HepG2 (cell line): ENCODE measurements around the gene ALK. TPM values are rescaled to one million over a fixed set of nuclear protein-coding genes. Genes with fewer than 3 reads are reported as not detected.

ENCODE experiments used
- ATAC-seq: fragments of 200-7000 bp; cut with Tn5 transposase; 3 replicates; pipeline ENCODE4 v1.9.1; 2020; ENCODE audit warnings: mild to moderate bottlenecking, moderate library complexity
- BruUV-seq: library from RNA; stranded (reverse); fragments of 400-500 nt; replicated peaks from 2 replicates; lab custom pipeline; 2021; lab: Mats Ljungman, UMichigan
- CTCF ChIA-PET: fragments of 300-600 bp; formaldehyde crosslinking; extraction: SDS; loops from one replicate; lab custom pipeline; 2021; ENCODE audit warnings: low total read pairs, inconsistent platforms, low intra/inter-chr PET ratio; lab: Yijun Ruan, JAX
- POLR2A ChIA-PET: fragments of 350-600 bp; sonication (Branson Sonifier 250); formaldehyde crosslinking; loops from one replicate; lab custom pipeline; 2020; ENCODE audit warnings: antibody characterized with exemption, inconsistent platforms; lab: Yijun Ruan, JAX
- DNase-seq: peaks from one replicate; pipeline ENCODE4 v3.0.0-alpha.2; 2015; ENCODE audit warnings: low spot score
- FAIRE-seq: peaks from 3 replicates; lab custom pipeline; 2011; peaks lifted over from hg19 to GRCh38; lab: Jason Lieb, UNC
- H2AFZ ChIP-seq: one replicate; pipeline ENCODE4 v1.6.1; 2011; ENCODE audit warnings: low read length, inconsistent platforms
- H3K27ac ChIP-seq: fragments of 300-600 bp; 3 replicates; pipeline ENCODE4 v1.8.0; 2011; ENCODE audit warnings: mixed run types, mild to moderate bottlenecking, mixed read lengths, low read length, inconsistent platforms; ENCODE audit not compliant: insufficient read depth; ENCODE audit errors: extremely low read length
- H3K27me3 ChIP-seq, 2 experiments: fragments of 200-600 bp in 1 of 2; 2 replicates in 1 of 2; 3 replicates in 1 of 2; pipeline versions ENCODE4 v1.6.0 to v1.8.0; 2011; ENCODE audit warnings: low read length in 2 of 2, mild to moderate bottlenecking in 2 of 2, moderate library complexity in 2 of 2, inconsistent platforms in 1 of 2; ENCODE audit not compliant: insufficient read depth in 2 of 2, control insufficient read depth in 1 of 2
- H3K36me3 ChIP-seq, 2 experiments: fragments of 200-600 bp in 1 of 2; replicated peaks in 1 of 2; 2 replicates in 1 of 2; 3 replicates in 1 of 2; pipeline versions ENCODE4 v1.5.1 to v1.8.0; 2011; ENCODE audit warnings: low read length in 2 of 2, inconsistent platforms in 1 of 2; ENCODE audit not compliant: insufficient read depth in 2 of 2, control insufficient read depth in 1 of 2
- H3K4me1 ChIP-seq: 2 replicates; pipeline ENCODE4 v1.5.1; 2012; ENCODE audit warnings: low read length, inconsistent platforms; ENCODE audit not compliant: insufficient read depth
- H3K4me2 ChIP-seq: 2 replicates; pipeline ENCODE4 v1.6.0; 2011; ENCODE audit warnings: low read depth, low read length, inconsistent platforms
- H3K4me3 ChIP-seq, 3 experiments: fragments of 200-600 bp in 1 of 3; sonication (generic), shearing (Covaris generic) in 1 of 3; replicated peaks in 1 of 3; 2 replicates each; pipeline ENCODE4 v1.5.1; 2011 to 2016; ENCODE audit warnings: low read length in 3 of 3, inconsistent platforms in 2 of 3, low read depth in 2 of 3, mild to moderate bottlenecking in 2 of 3, control low read depth in 1 of 3, mixed read lengths in 1 of 3; ENCODE audit not compliant: insufficient read depth in 1 of 3
- H3K79me2 ChIP-seq: one replicate; pipeline ENCODE4 v1.6.1; 2011; ENCODE audit warnings: low read length, inconsistent platforms; ENCODE audit not compliant: insufficient read depth
- H3K9ac ChIP-seq: 2 replicates; pipeline ENCODE4 v1.6.0; 2011; ENCODE audit warnings: mild to moderate bottlenecking, low read depth, low read length, inconsistent platforms; ENCODE audit not compliant: insufficient read depth
- H3K9me3 ChIP-seq: 2 replicates; pipeline ENCODE4 v1.5.1; 2012; ENCODE audit warnings: mild to moderate bottlenecking, low read length
- H4K20me1 ChIP-seq: 2 replicates; pipeline ENCODE4 v1.6.0; 2011; ENCODE audit warnings: inconsistent platforms, mild to moderate bottlenecking, low read length, moderate library complexity; ENCODE audit not compliant: insufficient read depth
- EP300 ChIP-seq, 3 experiments: sonication (generic) in 1 of 3; formaldehyde crosslinking in 1 of 3; IDR thresholded peaks; 2 replicates each; pipeline versions ENCODE4 v1.5.1 to v1.6.1; 2011 to 2020; ENCODE audit warnings: low read depth in 2 of 3, low read length in 2 of 3, borderline replicate concordance in 1 of 3, improper control_type of control experiment in 1 of 3, mild to moderate bottlenecking in 1 of 3, missing genetic modification reagents in 1 of 3, moderate library complexity in 1 of 3
- FLYWCH1 ChIP-seq: sonication (generic); formaldehyde crosslinking; IDR thresholded peaks from 2 replicates; pipeline ENCODE4 v1.8.1; 2023; ENCODE audit warnings: mild to moderate bottlenecking, missing genetic modification reagents
- MNT ChIP-seq: fragments of 450-650 bp; IDR thresholded peaks from 2 replicates; pipeline ENCODE4 v1.6.1; 2016
- NAIF1 ChIP-seq: sonication (generic); formaldehyde crosslinking; IDR thresholded peaks from 2 replicates; pipeline ENCODE4 v1.5.0; 2020; ENCODE audit warnings: mild to moderate bottlenecking, missing genetic modification reagents, borderline replicate concordance
- NR0B2 ChIP-seq: sonication (generic); formaldehyde crosslinking; IDR thresholded peaks from 2 replicates; pipeline ENCODE4 v1.4.0; 2020; ENCODE audit warnings: mild to moderate bottlenecking, missing genetic modification reagents
- RXRA ChIP-seq: sonication (generic); formaldehyde crosslinking; IDR thresholded peaks from 2 replicates; pipeline ENCODE4 v1.5.1; 2020; ENCODE audit warnings: missing genetic modification reagents
- ZMYM3 ChIP-seq: sonication (generic); formaldehyde crosslinking; IDR thresholded peaks from 2 replicates; pipeline ENCODE4 v1.5.1; 2020; ENCODE audit warnings: mild to moderate bottlenecking, missing genetic modification reagents
- ZNF20 ChIP-seq: sonication (generic); formaldehyde crosslinking; IDR thresholded peaks from 2 replicates; pipeline ENCODE4 v1.4.0; 2020; ENCODE audit warnings: mild to moderate bottlenecking, moderate library complexity, missing genetic modification reagents
- ZNF484 ChIP-seq: sonication (generic); formaldehyde crosslinking; IDR thresholded peaks from 2 replicates; pipeline ENCODE4 v1.5.1; 2020; ENCODE audit warnings: mild to moderate bottlenecking, low read depth, missing genetic modification reagents, borderline replicate concordance
- ZNF816 ChIP-seq: sonication (generic); formaldehyde crosslinking; IDR thresholded peaks from 2 replicates; pipeline ENCODE4 v1.8.0; 2022; ENCODE audit warnings: missing genetic modification reagents, mild to moderate bottlenecking, borderline replicate concordance
- WGBS: methylation state at CpG from one replicate; pipeline ENCODE4 v1.1.6; 2017; ENCODE audit warnings: low lambda C conversion rate; 5-methylcytosine and 5-hydroxymethylcytosine counted together
- in situ Hi-C: cut with HindIII; loops from 2 replicates; pipeline ENCODE4 v1.10.0; 2017; ENCODE audit warnings: low pct_unique_long_range_greater_than_20kb; ENCODE audit not compliant: extremely low pct_ligation_motif_present
- intact Hi-C: fragments of 100-400 bp; cut with micrococcal nuclease; formaldehyde crosslinking; loops from one replicate; pipeline ENCODE4 v1.10.0; 2022; ENCODE audit not compliant: unreplicated experiment
- polyA plus RNA-seq, 8 experiments: library from polyadenylated mRNA; depleted of rRNA in 3 of 8; stranded (reverse) in 7 of 8; unstranded in 1 of 8; fragments of >200 nt; fragmentation: Illumina TruSeq in 4 of 8; extraction: Trizol in 4 of 8; gene quantifications; 2 replicates each; pipeline versions ENCODE4 v1.2.1 to v1.2.3, GENCODE V29; 2011 to 2016; ENCODE audit warnings: low read depth in 4 of 8, missing spikeins in 1 of 8, mixed read lengths in 1 of 8; ENCODE audit not compliant: insufficient read depth in 1 of 8
- total RNA-seq, 5 experiments: library from RNA; depleted of rRNA; stranded (reverse); fragments of >200 nt; fragmentation: Illumina TruSeq; extraction: Trizol; gene quantifications; 2 replicates each; pipeline ENCODE4 v1.2.3, GENCODE V29; 2016; ENCODE audit warnings: low read depth in 1 of 5

Gene ALK
- total and polyA plus RNA-seq, 2 of the 13 experiments (the other 11 are each of a cell fraction or from before 2014, with no cell fraction given) = not detected

- intact Hi-C loops = no loop called here
- H3K4me1 ChIP-seq = no peaks in the 10 kb centered on the region
- H3K9ac ChIP-seq = no peak overlapping the region
- FAIRE-seq (no peak), ATAC-seq (no peak)
- no peaks in the 10 kb centered on the region for H3K79me2 ChIP-seq
- ChIA-PET POLR2A (no interaction called here), CTCF (no interaction called here)
- no TSS peak for BruUV-seq
- in situ Hi-C loops = no loop called here
- H3K36me3 ChIP-seq = no peaks in the 10 kb centered on the region
- no peaks in the 10 kb centered on the region for H4K20me1 ChIP-seq
- H3K27ac ChIP-seq = no peak overlapping the region
- H2AFZ ChIP-seq = no peak overlapping the region
- TF ChIP-seq FLYWCH1 = no peak
- TF ChIP-seq ZNF816 (CRISPR knock-in tag) = no peak
- TF ChIP-seq, all 625 proteins: peak for 0
- Histone ChIP-seq H3K27me3 (no peaks in the 10 kb centered on the region), H3K4me2 (no peak overlapping the region), H3K4me3 (no peak overlapping the region), H3K9me3 (no peaks in the 10 kb centered on the region)
- WGBS = 71% methylated on average over 4 of the region's 4 CpGs
- DNase-seq = no peak
These were observed 215.8 kb downstream of the ALK start for GRCh38 chr2:29705616-29706015.

- Histone ChIP-seq H3K9ac (no peak overlapping the region), H3K4me2 (no peak overlapping the region), H3K79me2 (no peaks in the 10 kb centered on the region), H3K4me3 (no peak overlapping the region), H3K9me3 (no peaks in the 10 kb centered on the region), H2AFZ (no peak overlapping the region), H3K4me1 (no peaks in the 10 kb centered on the region), H4K20me1 (no peaks in the 10 kb centered on the region), H3K27ac (no peak overlapping the region), H3K27me3 (no peaks in the 10 kb centered on the region), H3K36me3 (no peaks in the 10 kb centered on the region)
- ChIA-PET POLR2A (no interaction called here), CTCF (no interaction called here)
- intact Hi-C loops = no loop called here
- no TSS peak for BruUV-seq
- TF ChIP-seq NR0B2 (no peak), NAIF1 (CRISPR knock-in tag) (no peak), ZNF20 (no peak), EP300 (IDR thresholded peaks at IDR 0.05; ENCODE audit: low read depth in 2 of 2, low read length in 2 of 2) (no peak), EP300 (CRISPR knock-in tag; IDR thresholded peaks at IDR 0.05; ENCODE audit: borderline replicate concordance) (no peak), ZNF484 (CRISPR knock-in tag) (no peak), ZMYM3 (CRISPR knock-in tag) (no peak), RXRA (no peak), MNT (no peak)
- FAIRE-seq (no peak), DNase-seq (no peak), ATAC-seq (no peak)
- in situ Hi-C loops = no loop called here
- 0% methylated on average over 1 of the region's 1 CpG for WGBS
These were observed 218.1 kb downstream of the ALK start for GRCh38 chr2:29703336-29703735.
